ENCODE data around the gene MB.

MB gene

GRCh38 chr22:35614404-35614803 lies 2.7 kb downstream of the MB start:
- DNase-seq: no peak

GRCh38 chr22:35612903-35613302 lies 4.2 kb downstream of the MB start:
- DNase-seq: no peak

GRCh38 chr22:35611891-35612576 lies 5.1 kb downstream of the MB start:
- DNase-seq: no peak

- DNase-seq: no peak
Measured at GRCh38 chr22:35611200-35611890, 5.8 kb downstream of the MB start.

- no peak for DNase-seq
Measured at GRCh38 chr22:35610741-35611140, 6.4 kb downstream of the MB start.

GRCh38 chr22:35609761-35610160 lies 7.4 kb downstream of the MB start:
- no peak for DNase-seq

GRCh38 chr22:35609261-35609660 lies 7.9 kb downstream of the MB start:
- DNase-seq: no peak

GRCh38 chr22:35608088-35608487 lies 9.0 kb downstream of the MB start:
- no peak for DNase-seq

- no peak for DNase-seq
Measured at GRCh38 chr22:35606916-35607315, 10.2 kb downstream of the MB start.

- no peak for DNase-seq
Measured at GRCh38 chr22:35605851-35606481, 11.2 kb downstream of the MB start.

GRCh38 chr22:35605369-35605680 lies 11.8 kb downstream of the MB start:
- DNase-seq: no peak

- DNase-seq: no peak
Measured at GRCh38 chr22:35604621-35605368, 12.3 kb downstream of the MB start.

GRCh38 chr22:35601743-35602615 lies 15.2 kb downstream of the MB start:
- DNase-seq: no peak

GRCh38 chr22:35601013-35601580 lies 16.0 kb downstream of the MB start:
- no peak for DNase-seq

- DNase-seq: no peak
Measured at GRCh38 chr22:35600476-35600875, 16.7 kb downstream of the MB start.

GRCh38 chr22:35599364-35599763 lies 17.8 kb downstream of the MB start:
- DNase-seq: no peak

GRCh38 chr22:35598396-35598710 lies 18.8 kb downstream of the MB start:
- no peak for DNase-seq

- no peak for DNase-seq
Measured at GRCh38 chr22:35597692-35598395, 19.3 kb downstream of the MB start.

GRCh38 chr22:35596821-35597220 lies 20.3 kb downstream of the MB start:
- no peak for DNase-seq

- no peak for DNase-seq
Measured at GRCh38 chr22:35594686-35595085, 22.4 kb downstream of the MB start.

- DNase-seq: no peak
Measured at GRCh38 chr22:35593891-35594470, 23.1 kb downstream of the MB start.
